ENCODE results near the gene INPP4A. TPM values are rescaled to one million over a fixed set of nuclear protein-coding genes. Genes with fewer than 3 reads are reported as not detected.

The INPP4A gene
- polyA plus RNA-seq, 1 donor from 2014 or later: 51.4 TPM

GRCh38 chr2:98541489-98541888 is 96.8 kb downstream of the INPP4A start:
- no peaks in the 10 kb centered on the region for H3K9me3 ChIP-seq (ENCODE audit: low read length)
- H2AFZ ChIP-seq (ENCODE audit: low read depth, low read length): no peak overlapping the region
- H3K9ac ChIP-seq (ENCODE audit: low read length): no peak overlapping the region
- peaks cover 12% of the 10 kb centered on the region for H3K36me3 ChIP-seq (ENCODE audit: insufficient read depth, low read length)
- H3K4me3 ChIP-seq (ENCODE audit: low read length): no peak overlapping the region
- no peaks in the 10 kb centered on the region for H3K9me2 ChIP-seq (ENCODE audit: insufficient read depth, low read length)
- no peak overlapping the region for H3K27ac ChIP-seq (ENCODE audit: low read length)
- H4K20me1 ChIP-seq (ENCODE audit: insufficient read depth): no peaks in the 10 kb centered on the region
- no peak for TF ChIP-seq SMC3 (conservative IDR thresholded peaks at IDR 0.05; ENCODE audit: poor library complexity)
- TF ChIP-seq RAD21 (conservative IDR thresholded peaks at IDR 0.05): no peak
- no peaks in the 10 kb centered on the region for H3K79me2 ChIP-seq (replicated peaks; ENCODE audit: insufficient read depth, low read length)
- no peak overlapping the region for H3K4me2 ChIP-seq (ENCODE audit: low read length)
- no peaks in the 10 kb centered on the region for H3F3A ChIP-seq (ENCODE audit: insufficient read depth, low read length, poor library complexity, severe bottlenecking)
- no peaks in the 10 kb centered on the region for H3K27me3 ChIP-seq (ENCODE audit: insufficient read depth, low read depth, low read length)

DNA sequence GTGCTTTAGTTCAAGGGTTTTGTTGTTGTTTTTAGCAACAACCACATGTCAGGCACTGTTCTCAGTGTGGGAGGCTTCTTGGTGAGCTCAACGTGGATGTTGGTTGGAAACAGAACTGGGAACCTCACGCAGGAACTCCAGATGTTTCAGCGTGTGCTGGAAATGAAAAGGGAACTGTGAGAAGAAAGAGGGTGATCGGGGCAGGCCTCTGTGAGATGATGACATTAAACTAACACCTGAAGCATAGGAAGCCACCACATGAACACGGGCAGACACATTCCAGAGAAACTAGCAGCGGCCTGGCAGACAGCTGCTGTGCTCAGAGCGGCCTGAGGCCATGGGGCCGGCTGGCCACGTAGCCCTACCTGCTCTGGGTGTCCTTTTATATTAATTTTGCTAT is 97.2 kb downstream of the INPP4A start:
- H3K4me3 ChIP-seq (ENCODE audit: low read length): no peak overlapping the region
- H3K9me2 ChIP-seq (ENCODE audit: insufficient read depth, low read length): no peaks in the 10 kb centered on the region
- H3K9ac ChIP-seq (ENCODE audit: low read length): no peak overlapping the region
- H3F3A ChIP-seq (ENCODE audit: insufficient read depth, low read length, poor library complexity, severe bottlenecking): no peaks in the 10 kb centered on the region
- no peaks in the 10 kb centered on the region for H3K79me2 ChIP-seq (replicated peaks; ENCODE audit: insufficient read depth, low read length)
- no peaks in the 10 kb centered on the region for H3K9me3 ChIP-seq (ENCODE audit: low read length)
- H3K27me3 ChIP-seq (ENCODE audit: insufficient read depth, low read depth, low read length): no peaks in the 10 kb centered on the region
- peaks cover 12% of the 10 kb centered on the region for H3K36me3 ChIP-seq (ENCODE audit: insufficient read depth, low read length)
- TF ChIP-seq REST (IDR thresholded peaks at IDR 0.05; ENCODE audit: borderline replicate concordance): no peak
- TF ChIP-seq EP300 (conservative IDR thresholded peaks at IDR 0.05; ENCODE audit: poor library complexity, severe bottlenecking): no peak
- TF ChIP-seq RAD21 (conservative IDR thresholded peaks at IDR 0.05): no peak
- TF ChIP-seq MXI1 (conservative IDR thresholded peaks at IDR 0.05; ENCODE audit: poor library complexity, severe bottlenecking): no peak
- TF ChIP-seq SMC3 (conservative IDR thresholded peaks at IDR 0.05; ENCODE audit: poor library complexity): no peak
- TF ChIP-seq EZH2 (IDR thresholded peaks at IDR 0.05; ENCODE audit: borderline replicate concordance, insufficient read depth, low read length, poor library complexity, severe bottlenecking): no peak
- no peak for TF ChIP-seq TAF1 (IDR thresholded peaks at IDR 0.05; ENCODE audit: low read depth)
- TF ChIP-seq CTCF (IDR thresholded peaks at IDR 0.05; ENCODE audit: poor library complexity, severe bottlenecking): no peak
- TF ChIP-seq POLR2AphosphoS5 (IDR thresholded peaks at IDR 0.05): no peak
- H2AFZ ChIP-seq (ENCODE audit: low read depth, low read length): no peak overlapping the region
- no peak overlapping the region for H3K4me2 ChIP-seq (ENCODE audit: low read length)
- no peaks in the 10 kb centered on the region for H4K20me1 ChIP-seq (ENCODE audit: insufficient read depth)
- no peak overlapping the region for H3K27ac ChIP-seq (ENCODE audit: low read length)

DNA sequence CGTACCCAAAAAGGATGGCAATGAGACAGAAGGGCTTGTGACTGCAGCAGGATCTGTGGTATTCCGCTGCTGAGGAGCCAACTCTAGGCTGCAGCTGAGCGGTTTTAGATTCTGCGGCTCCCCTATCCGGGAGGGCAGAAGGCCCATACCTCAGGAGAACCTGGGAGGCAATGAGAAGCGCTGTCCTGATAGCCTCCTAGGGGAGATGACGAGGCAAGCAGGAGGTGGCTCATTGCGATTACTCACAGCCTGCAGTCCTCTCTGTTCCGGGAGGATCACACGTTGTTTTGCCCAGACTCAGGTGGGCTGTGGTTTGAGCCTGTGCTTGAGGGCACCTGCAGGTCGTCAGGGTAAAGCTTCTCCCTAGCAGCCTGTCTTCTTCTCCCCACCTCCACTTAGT is 98.6 kb downstream of the INPP4A start:
- Histone ChIP-seq H2AFZ (ENCODE audit: low read depth, low read length) (no peak overlapping the region), H3K79me2 (replicated peaks; ENCODE audit: insufficient read depth, low read length) (no peaks in the 10 kb centered on the region), H3K36me3 (ENCODE audit: insufficient read depth, low read length) (peaks cover 12% of the 10 kb centered on the region), H4K20me1 (ENCODE audit: insufficient read depth) (no peaks in the 10 kb centered on the region), H3K9me2 (ENCODE audit: insufficient read depth, low read length) (no peaks in the 10 kb centered on the region), H3K4me3 (ENCODE audit: low read length) (no peak overlapping the region), H3F3A (ENCODE audit: insufficient read depth, low read length, poor library complexity, severe bottlenecking) (no peaks in the 10 kb centered on the region), H3K9me3 (ENCODE audit: low read length) (no peaks in the 10 kb centered on the region), H3K9ac (ENCODE audit: low read length) (no peak overlapping the region), H3K27ac (ENCODE audit: low read length) (no peak overlapping the region), H3K27me3 (ENCODE audit: insufficient read depth, low read depth, low read length) (no peaks in the 10 kb centered on the region), H3K4me2 (ENCODE audit: low read length) (no peak overlapping the region)
- no peak for TF ChIP-seq EZH2 (IDR thresholded peaks at IDR 0.05; ENCODE audit: borderline replicate concordance, insufficient read depth, low read length, poor library complexity, severe bottlenecking)
- TF ChIP-seq RAD21 (conservative IDR thresholded peaks at IDR 0.05): no peak
- no peak for TF ChIP-seq SMC3 (conservative IDR thresholded peaks at IDR 0.05; ENCODE audit: poor library complexity)
